Measurements from ENCODE around the gene RHOT1. TPM values are rescaled to one million over a fixed set of nuclear protein-coding genes. Genes with fewer than 3 reads are reported as not detected.

RHOT1 gene
- total RNA-seq, 1 donor from 2014 or later, result 40.3 TPM

DNA sequence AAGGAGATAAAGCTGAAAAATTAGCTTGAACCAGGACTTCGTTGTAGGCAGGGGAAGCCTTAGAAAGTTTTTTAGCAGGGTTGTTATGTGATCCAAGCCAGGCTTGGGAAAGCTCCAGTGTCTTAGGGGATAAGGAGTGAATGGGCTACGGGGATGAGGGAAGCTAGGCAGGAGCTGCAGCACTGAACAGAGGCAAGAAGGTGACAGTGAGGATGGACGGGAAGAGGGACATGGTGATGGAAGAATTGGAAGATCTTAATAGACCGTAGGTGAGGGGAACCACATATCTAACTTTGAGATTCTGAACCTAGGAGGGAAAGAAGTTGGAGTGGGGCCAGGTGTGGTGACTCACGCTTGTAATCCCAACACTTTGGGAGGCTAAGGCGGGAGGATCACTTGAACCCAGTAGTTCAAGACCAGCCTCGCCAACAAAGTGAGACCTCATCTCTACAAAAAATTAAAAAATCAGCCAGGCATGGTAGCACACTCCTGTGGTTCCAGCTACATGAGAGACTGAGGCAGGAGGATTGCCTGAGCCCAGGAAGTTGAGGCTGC is 126.5 kb downstream of the RHOT1 start:
- no peak overlapping the region for H3K4me3 ChIP-seq (ENCODE audit: low read depth, low read length)
- FAIRE-seq (no peak), DNase-seq (ENCODE audit: low read depth) (no peak)
- H3K36me3 ChIP-seq (ENCODE audit: control insufficient read depth, insufficient read depth, low read length), result no peaks in the 10 kb centered on the region
- TF ChIP-seq, protein P1, sequence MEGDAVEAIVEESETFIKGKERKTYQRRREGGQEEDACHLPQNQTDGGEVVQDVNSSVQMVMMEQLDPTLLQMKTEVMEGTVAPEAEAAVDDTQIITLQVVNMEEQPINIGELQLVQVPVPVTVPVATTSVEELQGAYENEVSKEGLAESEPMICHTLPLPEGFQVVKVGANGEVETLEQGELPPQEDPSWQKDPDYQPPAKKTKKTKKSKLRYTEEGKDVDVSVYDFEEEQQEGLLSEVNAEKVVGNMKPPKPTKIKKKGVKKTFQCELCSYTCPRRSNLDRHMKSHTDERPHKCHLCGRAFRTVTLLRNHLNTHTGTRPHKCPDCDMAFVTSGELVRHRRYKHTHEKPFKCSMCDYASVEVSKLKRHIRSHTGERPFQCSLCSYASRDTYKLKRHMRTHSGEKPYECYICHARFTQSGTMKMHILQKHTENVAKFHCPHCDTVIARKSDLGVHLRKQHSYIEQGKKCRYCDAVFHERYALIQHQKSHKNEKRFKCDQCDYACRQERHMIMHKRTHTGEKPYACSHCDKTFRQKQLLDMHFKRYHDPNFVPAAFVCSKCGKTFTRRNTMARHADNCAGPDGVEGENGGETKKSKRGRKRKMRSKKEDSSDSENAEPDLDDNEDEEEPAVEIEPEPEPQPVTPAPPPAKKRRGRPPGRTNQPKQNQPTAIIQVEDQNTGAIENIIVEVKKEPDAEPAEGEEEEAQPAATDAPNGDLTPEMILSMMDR (IDR thresholded peaks at IDR 0.05; ENCODE audit: insufficient read depth, low read length, severe bottlenecking), result no peak
- peaks cover 31% of the 10 kb centered on the region for H3K27me3 ChIP-seq (ENCODE audit: control insufficient read depth, insufficient read depth, low read length)

DNA sequence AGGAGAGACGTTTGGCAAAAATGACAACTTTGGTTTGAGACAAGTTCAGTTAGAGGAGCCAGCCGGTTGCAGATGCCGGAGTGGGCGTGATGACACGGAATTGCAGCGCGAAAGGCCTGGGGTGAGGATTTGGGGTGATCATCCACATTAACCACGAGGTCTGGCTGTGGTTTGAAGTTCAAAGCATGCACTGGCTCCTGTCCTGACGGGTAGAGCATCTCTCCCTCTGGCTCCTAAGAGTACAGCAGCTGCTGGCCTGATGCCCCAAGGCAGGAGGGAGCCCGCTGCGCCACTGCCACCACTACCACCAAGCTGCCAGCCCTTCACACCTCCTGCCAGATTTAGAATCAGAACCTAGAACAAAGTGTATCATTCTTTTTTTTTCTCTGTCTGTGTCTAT is 127.1 kb downstream of the RHOT1 start:
- FAIRE-seq, result no peak
- Histone ChIP-seq H3K27me3 (ENCODE audit: control insufficient read depth, insufficient read depth, low read length) (peaks cover 28% of the 10 kb centered on the region), H3K4me3 (ENCODE audit: low read depth, low read length) (no peak overlapping the region), H3K36me3 (ENCODE audit: control insufficient read depth, insufficient read depth, low read length) (no peaks in the 10 kb centered on the region)
- DNase-seq (ENCODE audit: low read depth), result no peak
- TF ChIP-seq, protein P1 (IDR thresholded peaks at IDR 0.05; ENCODE audit: insufficient read depth, low read length, severe bottlenecking), result no peak

DNA sequence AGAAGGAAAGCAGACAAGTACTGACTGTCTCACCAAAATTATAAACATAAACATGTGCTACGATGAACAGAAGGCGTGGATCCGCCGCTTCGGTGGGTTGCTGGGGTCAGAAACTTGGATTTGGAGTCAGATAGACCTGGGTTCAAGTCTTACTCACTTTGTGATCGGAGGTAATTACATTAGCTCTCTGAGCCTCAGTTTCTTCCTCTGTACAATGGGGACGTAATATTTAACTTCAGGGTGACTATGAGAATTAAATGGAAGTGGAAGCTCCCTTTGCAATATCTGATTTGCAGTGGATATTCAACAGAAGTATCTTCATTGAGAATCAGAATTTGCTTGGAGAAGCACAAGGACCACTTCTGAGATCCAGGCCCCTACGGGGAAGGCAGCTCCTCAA is 129.5 kb downstream of the RHOT1 start:
- TF ChIP-seq, protein P1 (IDR thresholded peaks at IDR 0.05; ENCODE audit: insufficient read depth, low read length, severe bottlenecking), result no peak
- FAIRE-seq (no peak), DNase-seq (ENCODE audit: low read depth) (no peak)

GRCh38 chr17:32274101-32274500 is 131.8 kb downstream of the RHOT1 start:
- Histone ChIP-seq H3K27me3 (ENCODE audit: control insufficient read depth, insufficient read depth, low read length) (peaks cover 5% of the 10 kb centered on the region), H3K4me3 (ENCODE audit: low read depth, low read length) (no peak overlapping the region), H3K36me3 (ENCODE audit: control insufficient read depth, insufficient read depth, low read length) (no peaks in the 10 kb centered on the region)
- DNase-seq (ENCODE audit: low read depth) (no peak), FAIRE-seq (no peak)
- TF ChIP-seq, protein P1 (IDR thresholded peaks at IDR 0.05; ENCODE audit: insufficient read depth, low read length, severe bottlenecking), result no peak

More for the DNA sequence above, 129.5 kb downstream of the RHOT1 start:
- no peak overlapping the region for H3K4me3 ChIP-seq (ENCODE audit: low read depth, low read length)
- H3K36me3 ChIP-seq (ENCODE audit: control insufficient read depth, insufficient read depth, low read length), result no peaks in the 10 kb centered on the region
- peaks cover 16% of the 10 kb centered on the region for H3K27me3 ChIP-seq (ENCODE audit: control insufficient read depth, insufficient read depth, low read length)

GRCh38 chr17:32274643-32275042 is 132.3 kb downstream of the RHOT1 start:
- Histone ChIP-seq H3K36me3 (ENCODE audit: control insufficient read depth, insufficient read depth, low read length) (no peaks in the 10 kb centered on the region), H3K27me3 (ENCODE audit: control insufficient read depth, insufficient read depth, low read length) (peaks cover 5% of the 10 kb centered on the region), H3K4me3 (ENCODE audit: low read depth, low read length) (no peak overlapping the region)
- FAIRE-seq (no peak), DNase-seq (ENCODE audit: low read depth) (no peak)
- TF ChIP-seq, protein P1 (IDR thresholded peaks at IDR 0.05; ENCODE audit: insufficient read depth, low read length, severe bottlenecking), result no peak

Other genes starting within 250 kb of the RHOT1 start
- gene UTP6, start 240.8 kb upstream of the RHOT1 start, total RNA-seq, result 34.9 and 40.0 TPM in 2 replicates
- 17.4 and 20.5 TPM in 2 replicates for gene SUZ12, start 205.5 kb upstream of the RHOT1 start, total RNA-seq
- 13.2 and 13.3 TPM in 2 replicates for gene LRRC37B, start 135.1 kb upstream of the RHOT1 start, total RNA-seq
- gene RHBDL3, start 123.3 kb downstream of the RHOT1 start, total RNA-seq, result not detected in 2 replicates
- 16.8 and 28.0 TPM in 2 replicates for gene C17orf75, start 199.7 kb downstream of the RHOT1 start, total RNA-seq
- 58.7 and 64.1 TPM in 2 replicates for gene ZNF207, start 207.7 kb downstream of the RHOT1 start, total RNA-seq

Data from bronchial epithelial cell (primary cell).